ENCODE measurements around the gene ARL5A. TPM values are rescaled to one million over a fixed set of nuclear protein-coding genes. Genes with fewer than 3 reads are reported as not detected.

The ARL5A gene
- total RNA-seq, 1 experiment from 2014 or later = 55.0 TPM

- ChIA-PET POLR2A (ENCODE audit: low non-redundant PET) (no interaction called here), CTCF (no interaction called here)
- no peak overlapping the region for H3K4me3 ChIP-seq (ENCODE audit: low read depth, low read length, poor library complexity, severe bottlenecking)
- H3K36me3 ChIP-seq (ENCODE audit: insufficient read depth, low read length, poor library complexity, severe bottlenecking) = peaks cover 42% of the 10 kb centered on the region
- H3K4me1 ChIP-seq (ENCODE audit: insufficient read depth, low read length, poor library complexity, severe bottlenecking) = no peaks in the 10 kb centered on the region
- DNase-seq (ENCODE audit: low spot score) = no peak
- intact Hi-C loops (cut with micrococcal nuclease; ENCODE audit: unreplicated experiment) = no loop called here
- H3K27me3 ChIP-seq (replicated peaks; ENCODE audit: insufficient read depth, low read depth, low read length, poor library complexity) = no peaks in the 10 kb centered on the region
- H3K27ac ChIP-seq (ENCODE audit: low read depth, low read length, poor library complexity, severe bottlenecking) = no peak overlapping the region
- TF ChIP-seq EZH2 (IDR thresholded peaks at IDR 0.05; ENCODE audit: borderline replicate concordance, low read depth, low read length, poor library complexity, severe bottlenecking) (no peak), CTCF (conservative IDR thresholded peaks at IDR 0.05; ENCODE audit: low read depth, low read length) (no peak)
- H3K9me3 ChIP-seq (ENCODE audit: low read depth, low read length, poor library complexity, severe bottlenecking) = no peaks in the 10 kb centered on the region
- no TSS peak for BruUV-seq (replicated peaks)
These were observed 17.7 kb downstream of the ARL5A start for GRCh38 chr2:151810489-151810888.

GRCh38 chr2:151809073-151809383, 19.2 kb downstream of the ARL5A start:
- no peak overlapping the region for H3K4me3 ChIP-seq (ENCODE audit: low read depth, low read length, poor library complexity, severe bottlenecking)
- ChIA-PET POLR2A (ENCODE audit: low non-redundant PET) (no interaction called here), CTCF (no interaction called here)
- H3K4me1 ChIP-seq (ENCODE audit: insufficient read depth, low read length, poor library complexity, severe bottlenecking) = no peaks in the 10 kb centered on the region
- intact Hi-C loops (cut with micrococcal nuclease; ENCODE audit: unreplicated experiment) = no loop called here
- peaks cover 49% of the 10 kb centered on the region for H3K36me3 ChIP-seq (ENCODE audit: insufficient read depth, low read length, poor library complexity, severe bottlenecking)
- H3K9me3 ChIP-seq (ENCODE audit: low read depth, low read length, poor library complexity, severe bottlenecking) = no peaks in the 10 kb centered on the region
- H3K27me3 ChIP-seq (replicated peaks; ENCODE audit: insufficient read depth, low read depth, low read length, poor library complexity) = no peaks in the 10 kb centered on the region
- H3K27ac ChIP-seq (ENCODE audit: low read depth, low read length, poor library complexity, severe bottlenecking) = no peak overlapping the region
- DNase-seq (ENCODE audit: low spot score) = no peak
- no TSS peak for BruUV-seq (replicated peaks)
- TF ChIP-seq CTCF (conservative IDR thresholded peaks at IDR 0.05; ENCODE audit: low read depth, low read length) (no peak), EZH2 (IDR thresholded peaks at IDR 0.05; ENCODE audit: borderline replicate concordance, low read depth, low read length, poor library complexity, severe bottlenecking) (no peak)

- BruUV-seq (replicated peaks) = no TSS peak
- no peaks in the 10 kb centered on the region for H3K9me3 ChIP-seq (ENCODE audit: low read depth, low read length, poor library complexity, severe bottlenecking)
- no peak overlapping the region for H3K4me3 ChIP-seq (ENCODE audit: low read depth, low read length, poor library complexity, severe bottlenecking)
- ChIA-PET POLR2A (ENCODE audit: low non-redundant PET) (interaction anchor here (0.6 kb wide), 1 partner anchor 43 kb away, joined by 4 read pairs; no protein-coding TSS in a partner anchor), CTCF (interaction anchor here (0.6 kb wide), 1 partner anchor 136 kb away, joined by 8 read pairs; no protein-coding TSS in a partner anchor)
- H3K27me3 ChIP-seq (replicated peaks; ENCODE audit: insufficient read depth, low read depth, low read length, poor library complexity) = no peaks in the 10 kb centered on the region
- DNase-seq (ENCODE audit: low spot score) = peak; percentile 34
- H3K27ac ChIP-seq (ENCODE audit: low read depth, low read length, poor library complexity, severe bottlenecking) = no peak overlapping the region
- H3K36me3 ChIP-seq (ENCODE audit: insufficient read depth, low read length, poor library complexity, severe bottlenecking) = peaks cover 43% of the 10 kb centered on the region
- intact Hi-C loops (cut with micrococcal nuclease; ENCODE audit: unreplicated experiment) = no loop called here
- TF ChIP-seq EZH2 (IDR thresholded peaks at IDR 0.05; ENCODE audit: borderline replicate concordance, low read depth, low read length, poor library complexity, severe bottlenecking) (no peak), CTCF (conservative IDR thresholded peaks at IDR 0.05; ENCODE audit: low read depth, low read length) (peak; percentile 78)
- no peaks in the 10 kb centered on the region for H3K4me1 ChIP-seq (ENCODE audit: insufficient read depth, low read length, poor library complexity, severe bottlenecking)
These were observed 19.8 kb downstream of the ARL5A start for GRCh38 chr2:151808258-151809072.
